ENCODE results near the gene GPC5.

DNA sequence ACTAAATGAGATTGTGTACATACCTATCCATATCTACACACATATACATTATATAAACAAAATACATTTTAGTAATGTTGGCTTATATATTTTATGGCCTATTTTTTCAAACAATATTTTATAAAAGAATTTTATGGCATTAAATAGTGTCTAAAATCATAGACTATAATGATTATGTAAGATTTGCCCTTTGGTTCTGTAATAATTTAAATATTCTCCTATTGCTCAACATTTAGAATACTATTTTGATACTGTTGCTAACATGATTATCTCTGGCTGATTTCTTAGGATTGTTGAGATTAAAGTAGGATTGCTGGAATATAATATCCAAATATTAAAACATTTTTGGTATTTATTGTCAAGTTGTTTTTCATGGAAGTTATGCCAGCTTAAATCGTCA is 1263.0 kb downstream of the GPC5 start:
- TF ChIP-seq, protein P1, sequence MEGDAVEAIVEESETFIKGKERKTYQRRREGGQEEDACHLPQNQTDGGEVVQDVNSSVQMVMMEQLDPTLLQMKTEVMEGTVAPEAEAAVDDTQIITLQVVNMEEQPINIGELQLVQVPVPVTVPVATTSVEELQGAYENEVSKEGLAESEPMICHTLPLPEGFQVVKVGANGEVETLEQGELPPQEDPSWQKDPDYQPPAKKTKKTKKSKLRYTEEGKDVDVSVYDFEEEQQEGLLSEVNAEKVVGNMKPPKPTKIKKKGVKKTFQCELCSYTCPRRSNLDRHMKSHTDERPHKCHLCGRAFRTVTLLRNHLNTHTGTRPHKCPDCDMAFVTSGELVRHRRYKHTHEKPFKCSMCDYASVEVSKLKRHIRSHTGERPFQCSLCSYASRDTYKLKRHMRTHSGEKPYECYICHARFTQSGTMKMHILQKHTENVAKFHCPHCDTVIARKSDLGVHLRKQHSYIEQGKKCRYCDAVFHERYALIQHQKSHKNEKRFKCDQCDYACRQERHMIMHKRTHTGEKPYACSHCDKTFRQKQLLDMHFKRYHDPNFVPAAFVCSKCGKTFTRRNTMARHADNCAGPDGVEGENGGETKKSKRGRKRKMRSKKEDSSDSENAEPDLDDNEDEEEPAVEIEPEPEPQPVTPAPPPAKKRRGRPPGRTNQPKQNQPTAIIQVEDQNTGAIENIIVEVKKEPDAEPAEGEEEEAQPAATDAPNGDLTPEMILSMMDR (IDR thresholded peaks at IDR 0.05 in 2 of 3, conservative IDR thresholded peaks at IDR 0.05 in 1 of 3; ENCODE audit: insufficient read depth in 2 of 3, low read depth in 1 of 3, low read length in 3 of 3), result no peak
- TF ChIP-seq TBL1XR1 (IDR thresholded peaks at IDR 0.05; ENCODE audit: low read length in 2 of 2) (no peak), YY1 (IDR thresholded peaks at IDR 0.05; ENCODE audit: borderline replicate concordance in 1 of 3, control insufficient read depth in 1 of 3, extremely low read depth in 1 of 3, insufficient read depth in 3 of 3, insufficient read length in 1 of 3, insufficient replicate concordance in 2 of 3, low read depth in 1 of 3, low read length in 2 of 3) (no peak)
- TF ChIP-seq, protein P2, sequence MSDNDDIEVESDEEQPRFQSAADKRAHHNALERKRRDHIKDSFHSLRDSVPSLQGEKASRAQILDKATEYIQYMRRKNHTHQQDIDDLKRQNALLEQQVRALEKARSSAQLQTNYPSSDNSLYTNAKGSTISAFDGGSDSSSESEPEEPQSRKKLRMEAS (CRISPR knock-in tag; IDR thresholded peaks at IDR 0.05), result no peak
